Upper lobe of left lung (tissue), 6 donors: ENCODE data around the gene TBC1D8. TPM values are rescaled to one million over a fixed set of nuclear protein-coding genes. Genes with fewer than 3 reads are reported as not detected.

Experiments
- ATAC-seq, 2 donors: fragments of 200-7000 bp; cut with Tn5 transposase; one replicate each; pipeline ENCODE4 v1.9.1; 2022; ENCODE audit warnings: mild to moderate bottlenecking in 2 of 2, moderate library complexity in 2 of 2; ENCODE audit not compliant: low FRiP score in 2 of 2
- DNase-seq, 2 donors: peaks; one replicate each; pipeline ENCODE4 v3.0.0-alpha.2; 2019 to 2020
- H3K27ac ChIP-seq, 4 donors: fragments of 200-600 bp; sonication (generic); one replicate each; pipeline ENCODE4 v1.5.1; 2016 to 2019
- H3K27me3 ChIP-seq, 4 donors: fragments of 200-600 bp; sonication (generic); one replicate each; pipeline ENCODE4 v1.5.1; 2017 to 2019
- H3K36me3 ChIP-seq, 4 donors: fragments of 200-600 bp; sonication (generic); one replicate each; pipeline ENCODE4 v1.5.1; 2016 to 2019
- H3K4me1 ChIP-seq, 4 donors: fragments of 200-600 bp; sonication (generic); one replicate each; pipeline ENCODE4 v1.5.1; 2018 to 2019
- H3K4me3 ChIP-seq, 4 donors: fragments of 200-600 bp; sonication (generic); one replicate each; pipeline ENCODE4 v1.5.1; 2017 to 2019; ENCODE audit warnings: mild to moderate bottlenecking in 2 of 4, moderate library complexity in 1 of 4
- H3K9me3 ChIP-seq, 4 donors: fragments of 200-600 bp; sonication (generic); one replicate each; pipeline ENCODE4 v1.5.1; 2018 to 2019
- EP300 ChIP-seq, 4 donors: sonication (generic); formaldehyde crosslinking; IDR thresholded peaks; one replicate each; pipeline ENCODE4 v1.5.1; 2017; ENCODE audit warnings: antibody characterized with exemption in 4 of 4, control low read depth in 2 of 4
- POLR2A ChIP-seq, 4 donors: fragments of 450-650 bp; IDR thresholded peaks; one replicate each; pipeline ENCODE4 v1.5.1; 2016 to 2017; ENCODE audit warnings: antibody characterized with exemption in 4 of 4, mild to moderate bottlenecking in 2 of 4
- POLR2AphosphoS5 ChIP-seq, 2 donors: sonication (generic); formaldehyde crosslinking; IDR thresholded peaks; one replicate each; pipeline ENCODE4 v1.5.1; 2017; ENCODE audit warnings: antibody characterized with exemption in 2 of 2
- WGBS, 2 donors: methylation state at CpG; one replicate each; pipeline ENCODE4 v1.1.5; 2017 to 2018; 5-methylcytosine and 5-hydroxymethylcytosine counted together
- total RNA-seq, 6 donors: library from RNA; depleted of rRNA in 4 of 6; stranded (reverse); fragments of >200 nt in 4 of 6; gene quantifications; one replicate each; pipeline versions ENCODE4 v1.1.0 to v1.2.1, GENCODE V29; 2016 to 2021
- TF ChIP-seq, protein P1 (sequence below), 6 experiments: fragments of 450-650 bp in 4 of 6; fragments of 200-600 bp in 2 of 6; sonication (generic) in 2 of 6; IDR thresholded peaks; one replicate each; pipeline ENCODE4 v1.5.1; 2016 to 2019; ENCODE audit warnings: antibody characterized with exemption in 6 of 6
- donor health status: DM: no; HTN: no; CAD: no; lungs with moderate emphysema.
- donor health status: DM: no; HTN: yes; CAD: no; lungs with severe emphysema.

TBC1D8 gene
- total RNA-seq, 6 donors from 2014 or later, result 21.0 to 133 (median 56.8) TPM

- Histone ChIP-seq H3K9me3 (peaks cover 0 to 5% (median 0%) of the 10 kb centered on the region in 4 donors), H3K27me3 (no peaks in the 10 kb centered on the region), H3K27ac (no peak overlapping the region), H3K4me3 (no peak overlapping the region), H3K4me1 (peaks cover 0 to 6% (median 0%) of the 10 kb centered on the region in 4 donors), H3K36me3 (peaks cover 0 to under 1% (median 0%) of the 10 kb centered on the region in 4 donors)
- TF ChIP-seq POLR2AphosphoS5 (IDR thresholded peaks at IDR 0.05), result no peak
- no peak for TF ChIP-seq POLR2A (IDR thresholded peaks at IDR 0.05)
- TF ChIP-seq, protein P1, sequence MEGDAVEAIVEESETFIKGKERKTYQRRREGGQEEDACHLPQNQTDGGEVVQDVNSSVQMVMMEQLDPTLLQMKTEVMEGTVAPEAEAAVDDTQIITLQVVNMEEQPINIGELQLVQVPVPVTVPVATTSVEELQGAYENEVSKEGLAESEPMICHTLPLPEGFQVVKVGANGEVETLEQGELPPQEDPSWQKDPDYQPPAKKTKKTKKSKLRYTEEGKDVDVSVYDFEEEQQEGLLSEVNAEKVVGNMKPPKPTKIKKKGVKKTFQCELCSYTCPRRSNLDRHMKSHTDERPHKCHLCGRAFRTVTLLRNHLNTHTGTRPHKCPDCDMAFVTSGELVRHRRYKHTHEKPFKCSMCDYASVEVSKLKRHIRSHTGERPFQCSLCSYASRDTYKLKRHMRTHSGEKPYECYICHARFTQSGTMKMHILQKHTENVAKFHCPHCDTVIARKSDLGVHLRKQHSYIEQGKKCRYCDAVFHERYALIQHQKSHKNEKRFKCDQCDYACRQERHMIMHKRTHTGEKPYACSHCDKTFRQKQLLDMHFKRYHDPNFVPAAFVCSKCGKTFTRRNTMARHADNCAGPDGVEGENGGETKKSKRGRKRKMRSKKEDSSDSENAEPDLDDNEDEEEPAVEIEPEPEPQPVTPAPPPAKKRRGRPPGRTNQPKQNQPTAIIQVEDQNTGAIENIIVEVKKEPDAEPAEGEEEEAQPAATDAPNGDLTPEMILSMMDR (IDR thresholded peaks at IDR 0.05), result no peak
- no peak for TF ChIP-seq EP300 (IDR thresholded peaks at IDR 0.05)
- no peak for ATAC-seq
- no peak for DNase-seq
- 84 to 87% methylated on average over 1 of the region's 1 CpG for WGBS, 2 donors
Observed at GRCh38 chr2:101094351-101094750, 56.8 kb downstream of the TBC1D8 start.

DNA sequence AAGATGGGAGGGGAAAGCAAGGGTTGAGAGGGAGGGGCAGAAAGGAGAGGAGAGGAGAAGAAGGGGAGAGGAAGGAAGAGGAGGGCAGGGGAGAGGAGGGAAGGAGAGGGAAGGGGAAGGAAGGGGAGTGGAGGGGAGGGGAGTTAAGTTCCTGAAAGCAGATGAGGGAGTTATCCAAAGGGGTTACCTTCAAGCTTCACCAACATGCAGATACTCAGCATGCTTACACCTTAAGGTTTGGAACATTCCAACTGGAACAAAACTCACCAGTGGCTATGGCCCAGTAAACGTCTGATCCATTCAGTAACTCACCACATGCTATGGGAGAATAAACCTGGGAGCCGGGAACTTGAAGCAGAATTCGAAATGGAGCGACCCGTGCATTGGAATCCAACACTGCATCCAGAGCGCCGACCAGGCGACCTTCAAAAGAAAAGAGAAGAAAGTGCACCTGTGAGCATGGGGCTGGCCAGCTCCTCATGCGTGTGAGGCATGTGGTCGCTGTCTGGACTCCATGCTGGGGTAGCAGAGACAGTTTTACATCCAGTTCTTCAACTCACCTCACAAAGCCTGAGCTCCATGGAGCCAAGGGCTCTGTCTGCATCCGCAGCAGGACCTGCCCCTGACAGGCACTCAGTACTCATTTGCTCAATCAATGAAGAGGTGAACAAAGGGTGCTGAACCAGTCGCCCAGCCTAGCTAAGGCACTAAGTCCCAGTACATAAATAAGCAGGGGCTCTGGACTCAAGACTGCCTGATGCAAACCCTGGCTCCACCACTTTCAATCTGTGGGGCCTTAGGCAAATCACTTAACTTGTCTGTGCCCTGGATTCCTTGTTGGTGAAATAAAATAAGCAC, 61.0 kb downstream of the TBC1D8 start:
- TF ChIP-seq, protein P1 (IDR thresholded peaks at IDR 0.05), result no peak
- TF ChIP-seq POLR2A (IDR thresholded peaks at IDR 0.05) (no peak), POLR2AphosphoS5 (IDR thresholded peaks at IDR 0.05) (no peak), EP300 (IDR thresholded peaks at IDR 0.05) (no peak)
- ATAC-seq (no peak), DNase-seq (no peak)
- H3K27me3 ChIP-seq, result no peaks in the 10 kb centered on the region
- no peaks in the 10 kb centered on the region for H3K9me3 ChIP-seq
- 91 to 92% methylated on average over 11 to 12 of the region's 12 CpGs for WGBS, 2 donors
- H3K36me3 ChIP-seq, result peaks cover 0 to 13% (median 0%) of the 10 kb centered on the region in 4 donors
- no peaks in the 10 kb centered on the region for H3K4me1 ChIP-seq
- H3K4me3 ChIP-seq, result no peak overlapping the region
- H3K27ac ChIP-seq, result no peak overlapping the region

- ATAC-seq, result no peak
- H3K9me3 ChIP-seq, result no peaks in the 10 kb centered on the region
- DNase-seq, result no peak
Observed at GRCh38 chr2:101089419-101089818, 61.8 kb downstream of the TBC1D8 start.

DNA sequence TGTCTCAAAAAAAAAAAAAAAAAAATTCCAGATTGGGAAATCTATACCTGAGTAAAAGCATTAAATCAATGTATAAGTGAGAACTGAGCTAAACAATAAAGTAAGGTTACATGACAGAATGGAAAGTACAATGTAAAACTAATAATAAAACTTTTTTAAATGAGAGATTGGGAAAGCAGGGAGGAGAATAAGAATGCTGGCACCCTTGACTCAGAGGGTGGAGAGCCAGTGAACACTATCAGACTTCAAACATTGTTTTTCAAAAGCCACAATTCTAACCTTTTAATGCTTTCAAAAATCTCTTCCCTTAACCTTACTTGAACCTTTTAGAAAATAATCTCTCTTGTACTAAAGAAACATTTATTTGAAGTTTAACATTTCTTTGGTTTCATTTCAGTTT, 63.5 kb downstream of the TBC1D8 start:
- Histone ChIP-seq H3K27me3 (no peaks in the 10 kb centered on the region), H3K4me3 (no peak overlapping the region), H3K27ac (no peak overlapping the region), H3K36me3 (peaks cover 0 to 25% (median 0%) of the 10 kb centered on the region in 4 donors), H3K9me3 (no peaks in the 10 kb centered on the region), H3K4me1 (peaks cover 0 to 5% (median 0%) of the 10 kb centered on the region in 4 donors)
- TF ChIP-seq, protein P1 (IDR thresholded peaks at IDR 0.05), result no peak
- TF ChIP-seq POLR2AphosphoS5 (IDR thresholded peaks at IDR 0.05) (no peak), EP300 (IDR thresholded peaks at IDR 0.05) (no peak), POLR2A (IDR thresholded peaks at IDR 0.05) (no peak)
- ATAC-seq (no peak), DNase-seq (no peak)

More at GRCh38 chr2:101089419-101089818, 61.8 kb downstream of the TBC1D8 start:
- peaks cover 0 to 18% (median 0%) of the 10 kb centered on the region in 4 donors for H3K36me3 ChIP-seq
- no peak overlapping the region for H3K27ac ChIP-seq
- TF ChIP-seq, protein P1 (IDR thresholded peaks at IDR 0.05), result no peak
- TF ChIP-seq POLR2AphosphoS5 (IDR thresholded peaks at IDR 0.05) (no peak), EP300 (IDR thresholded peaks at IDR 0.05) (no peak), POLR2A (IDR thresholded peaks at IDR 0.05) (no peak)
- whole genome bisulfite sequencing, 2 donors, result 95 to 96% methylated on average over 1 of the region's 1 CpG
- no peaks in the 10 kb centered on the region for H3K4me1 ChIP-seq
- H3K4me3 ChIP-seq, result no peak overlapping the region
- no peaks in the 10 kb centered on the region for H3K27me3 ChIP-seq
